Adrenal gland (tissue), 12 donors: Measurements from ENCODE around the gene XRN1. TPM values are rescaled to one million over a fixed set of nuclear protein-coding genes. Genes with fewer than 3 reads are reported as not detected.

Source experiments
- DNase-seq, 7 donors: peaks; one replicate each; pipeline ENCODE4 v3.0.0-alpha.2; 2019 to 2020
- H3K27ac ChIP-seq, 5 donors: fragments of 200-600 bp; sonication (generic) in 4 of 5; 1 replicate in 3 of 5; 2 replicates in 2 of 5; pipeline versions ENCODE4 v1.5.1 to v1.8.0; 2016 to 2020; ENCODE audit warnings: mild to moderate bottlenecking in 1 of 5
- H3K27me3 ChIP-seq: fragments of 200-600 bp; 2 replicates; pipeline ENCODE4 v1.8.0; 2021
- H3K36me3 ChIP-seq, 2 donors: fragments of 200-600 bp; replicated peaks in 1 of 2; 1 replicate in 1 of 2; 2 replicates in 1 of 2; pipeline versions ENCODE4 v1.5.1 to v1.8.0; 2018 to 2022
- H3K4me1 ChIP-seq, 2 donors: fragments of 200-600 bp; replicated peaks in 1 of 2; 1 replicate in 1 of 2; 2 replicates in 1 of 2; pipeline versions ENCODE4 v1.5.1 to v1.8.0; 2018 to 2021
- H3K4me3 ChIP-seq, 4 donors: fragments of 200-600 bp; sonication (generic) in 3 of 4; one replicate each; pipeline ENCODE4 v1.5.1; 2016 to 2018
- H3K9me3 ChIP-seq, 3 donors: fragments of 200-600 bp; sonication (generic) in 1 of 3; replicated peaks in 1 of 3; 1 replicate in 2 of 3; 2 replicates in 1 of 3; pipeline versions ENCODE4 v1.5.1 to v1.8.0; 2016 to 2021
- CTCF ChIP-seq, 6 experiments: fragments of 450-650 bp in 4 of 6; fragments of 200-600 bp in 2 of 6; sonication (generic) in 1 of 6; IDR thresholded peaks; 1 replicate in 5 of 6; 2 replicates in 1 of 6; pipeline versions ENCODE4 v1.5.1 to v1.8.0; 2016 to 2021; ENCODE audit warnings: antibody characterized with exemption in 6 of 6, mild to moderate bottlenecking in 2 of 6, moderate library complexity in 1 of 6
- POLR2A ChIP-seq, 2 donors: fragments of 450-650 bp; IDR thresholded peaks; one replicate each; pipeline ENCODE4 v1.6.1; 2017; ENCODE audit warnings: antibody characterized with exemption in 2 of 2, mild to moderate bottlenecking in 2 of 2, moderate library complexity in 1 of 2
- WGBS, 4 donors: extraction: QIAGEN DNeasy Blood & Tissue Kit in 2 of 4; methylation state at CpG; one replicate each; pipeline versions ENCODE4 v1.1.5 to v1.1.7; 2013 to 2017; 5-methylcytosine and 5-hydroxymethylcytosine counted together
- intact Hi-C, 2 donors: fragments of 100-400 bp; cut with DNase I; formaldehyde crosslinking; loops; one replicate each; pipeline versions ENCODE4 v1.14.1 to v1.15.0; 2022 to 2023
- polyA plus RNA-seq, 3 donors: library from polyadenylated mRNA; stranded (reverse); fragments of 200-250 nt in 2 of 3; fragments of 350-450 nt in 1 of 3; fragmentation: Illumina TruSeq in 1 of 3; extraction: RNeasy Lipid Tissue Mini Kit (QIAGEN cat#74804) in 1 of 3; gene quantifications; one replicate each; pipeline ENCODE4 v1.2.3, GENCODE V29; 2013 to 2014
- total RNA-seq, 9 donors: library from RNA; depleted of rRNA in 4 of 9; stranded (reverse); fragments of >200 nt in 4 of 9; fragments of 120-200 nt in 1 of 9; fragmentation: NEBNext Ultra II Directional in 1 of 9; extraction: Animal tissue kit (Norgen Biotek cat#: 25700) in 1 of 9; gene quantifications; one replicate each; pipeline versions ENCODE4 v1.1.0 to v1.2.4, GENCODE V29; 2013 to 2023
- donor health status: healthy with polysubstance abuse.
- donor health status: Bipolar disorder and iron deficiency.
- donor health status: DM: yes; HTN: yes; CAD: no.
- donor health status: DM: no; HTN: no; CAD: no.
- donor health status: DM: no; HTN: no; CAD: no.
- donor health status: DM: yes; HTN: yes; CAD: no.

The XRN1 gene
- total and polyA plus RNA-seq, 12 donors = 6.3 to 73.6 (median 31.0) TPM

GRCh38 chr3:142276781-142277180 lies 171.1 kb downstream of the XRN1 start:
- no peaks in the 10 kb centered on the region for H3K36me3 ChIP-seq
- no peak overlapping the region for H3K4me3 ChIP-seq
- H3K27me3 ChIP-seq = no peaks in the 10 kb centered on the region
- 16 to 37% (median 21%) methylated on average over 2 of the region's 2 CpGs for WGBS, 4 donors
- DNase-seq = peak in 2 of 7 donors; percentile 29 to 30
- intact Hi-C loops = loop anchor here in 1 of 2 donors (10.0 kb wide), 2 partner anchors 92 to 152 kb away; no protein-coding TSS in a partner anchor
- H3K27ac ChIP-seq = peak overlapping the region in 4 of 5 donors; percentile 0 to 81 (median 67)
- H3K4me1 ChIP-seq = peaks cover 11 to 28% of the 10 kb centered on the region in 2 donors
- no peaks in the 10 kb centered on the region for H3K9me3 ChIP-seq
- no peak for TF ChIP-seq POLR2A (IDR thresholded peaks at IDR 0.05)
- no peak for TF ChIP-seq CTCF (IDR thresholded peaks at IDR 0.05)

GRCh38 chr3:142275856-142276255 lies 172.0 kb downstream of the XRN1 start:
- Histone ChIP-seq H3K36me3 (no peaks in the 10 kb centered on the region), H3K4me1 (peaks cover 11 to 28% of the 10 kb centered on the region in 2 donors), H3K27ac (peak overlapping the region in 3 of 5 donors; percentile 60 to 81 (median 74)), H3K27me3 (no peaks in the 10 kb centered on the region), H3K4me3 (no peak overlapping the region), H3K9me3 (no peaks in the 10 kb centered on the region)
- WGBS, 4 donors = 15 to 33% (median 20%) methylated on average over 2 of the region's 2 CpGs
- TF ChIP-seq POLR2A (IDR thresholded peaks at IDR 0.05) (no peak), CTCF (IDR thresholded peaks at IDR 0.05) (no peak)
- no peak for DNase-seq
- intact Hi-C loops = loop anchor here in 1 of 2 donors (10.0 kb wide), 2 partner anchors 91 to 151 kb away; no protein-coding TSS in a partner anchor

GRCh38 chr3:142274908-142275307 lies 172.9 kb downstream of the XRN1 start:
- H3K27ac ChIP-seq = peak overlapping the region in 1 of 5 donors; percentile 81
- peaks cover 11 to 28% of the 10 kb centered on the region in 2 donors for H3K4me1 ChIP-seq
- no peak for TF ChIP-seq POLR2A (IDR thresholded peaks at IDR 0.05)
- no peak for TF ChIP-seq CTCF (IDR thresholded peaks at IDR 0.05)
- H3K27me3 ChIP-seq = no peaks in the 10 kb centered on the region
- H3K36me3 ChIP-seq = no peaks in the 10 kb centered on the region
- intact Hi-C loops = loop anchor here in 1 of 2 donors (10.0 kb wide), 2 partner anchors 90 to 150 kb away; no protein-coding TSS in a partner anchor
- no peak overlapping the region for H3K4me3 ChIP-seq
- DNase-seq = no peak
- WGBS, 4 donors = 80 to 100% (median 88%) methylated on average over 1 of the region's 1 CpG
- H3K9me3 ChIP-seq = no peaks in the 10 kb centered on the region

GRCh38 chr3:142273501-142273900 lies 174.3 kb downstream of the XRN1 start:
- no peak overlapping the region for H3K27ac ChIP-seq
- H3K27me3 ChIP-seq = no peaks in the 10 kb centered on the region
- TF ChIP-seq CTCF (IDR thresholded peaks at IDR 0.05) (no peak), POLR2A (IDR thresholded peaks at IDR 0.05) (no peak)
- H3K4me3 ChIP-seq = no peak overlapping the region
- H3K4me1 ChIP-seq = peaks cover 11 to 24% of the 10 kb centered on the region in 2 donors
- H3K36me3 ChIP-seq = no peaks in the 10 kb centered on the region
- no peak for DNase-seq
- intact Hi-C loops = loop anchor here in 1 of 2 donors (10.0 kb wide), 2 partner anchors 89 to 149 kb away; no protein-coding TSS in a partner anchor
- no peaks in the 10 kb centered on the region for H3K9me3 ChIP-seq
